ENCODE data around the gene OR2AJ1.

Gene OR2AJ1

GRCh38 chr1:247961791-247962190 is 37.1 kb downstream of the OR2AJ1 start:
- H3K27ac ChIP-seq (replicated peaks), result no peak overlapping the region
- no peaks in the 10 kb centered on the region for H3K27me3 ChIP-seq (ENCODE audit: insufficient read depth, poor library complexity, severe bottlenecking)
- H3K4me3 ChIP-seq (replicated peaks; ENCODE audit: insufficient read depth, low read length), result no peak overlapping the region
- DNase-seq (ENCODE audit: low read depth in 1 of 2, low spot score in 1 of 2), result no peak
- TF ChIP-seq POLR2AphosphoS5 (IDR thresholded peaks at IDR 0.05; ENCODE audit: low read depth) (no peak), SPI1 (IDR thresholded peaks at IDR 0.05; ENCODE audit: borderline replicate concordance, low read depth) (no peak), GABPA (IDR thresholded peaks at IDR 0.05; ENCODE audit: low read depth) (no peak)
- TF ChIP-seq, protein P1, sequence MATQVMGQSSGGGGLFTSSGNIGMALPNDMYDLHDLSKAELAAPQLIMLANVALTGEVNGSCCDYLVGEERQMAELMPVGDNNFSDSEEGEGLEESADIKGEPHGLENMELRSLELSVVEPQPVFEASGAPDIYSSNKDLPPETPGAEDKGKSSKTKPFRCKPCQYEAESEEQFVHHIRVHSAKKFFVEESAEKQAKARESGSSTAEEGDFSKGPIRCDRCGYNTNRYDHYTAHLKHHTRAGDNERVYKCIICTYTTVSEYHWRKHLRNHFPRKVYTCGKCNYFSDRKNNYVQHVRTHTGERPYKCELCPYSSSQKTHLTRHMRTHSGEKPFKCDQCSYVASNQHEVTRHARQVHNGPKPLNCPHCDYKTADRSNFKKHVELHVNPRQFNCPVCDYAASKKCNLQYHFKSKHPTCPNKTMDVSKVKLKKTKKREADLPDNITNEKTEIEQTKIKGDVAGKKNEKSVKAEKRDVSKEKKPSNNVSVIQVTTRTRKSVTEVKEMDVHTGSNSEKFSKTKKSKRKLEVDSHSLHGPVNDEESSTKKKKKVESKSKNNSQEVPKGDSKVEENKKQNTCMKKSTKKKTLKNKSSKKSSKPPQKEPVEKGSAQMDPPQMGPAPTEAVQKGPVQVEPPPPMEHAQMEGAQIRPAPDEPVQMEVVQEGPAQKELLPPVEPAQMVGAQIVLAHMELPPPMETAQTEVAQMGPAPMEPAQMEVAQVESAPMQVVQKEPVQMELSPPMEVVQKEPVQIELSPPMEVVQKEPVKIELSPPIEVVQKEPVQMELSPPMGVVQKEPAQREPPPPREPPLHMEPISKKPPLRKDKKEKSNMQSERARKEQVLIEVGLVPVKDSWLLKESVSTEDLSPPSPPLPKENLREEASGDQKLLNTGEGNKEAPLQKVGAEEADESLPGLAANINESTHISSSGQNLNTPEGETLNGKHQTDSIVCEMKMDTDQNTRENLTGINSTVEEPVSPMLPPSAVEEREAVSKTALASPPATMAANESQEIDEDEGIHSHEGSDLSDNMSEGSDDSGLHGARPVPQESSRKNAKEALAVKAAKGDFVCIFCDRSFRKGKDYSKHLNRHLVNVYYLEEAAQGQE (IDR thresholded peaks at IDR 0.05; ENCODE audit: insufficient replicate concordance, low read depth), result no peak

DNA sequence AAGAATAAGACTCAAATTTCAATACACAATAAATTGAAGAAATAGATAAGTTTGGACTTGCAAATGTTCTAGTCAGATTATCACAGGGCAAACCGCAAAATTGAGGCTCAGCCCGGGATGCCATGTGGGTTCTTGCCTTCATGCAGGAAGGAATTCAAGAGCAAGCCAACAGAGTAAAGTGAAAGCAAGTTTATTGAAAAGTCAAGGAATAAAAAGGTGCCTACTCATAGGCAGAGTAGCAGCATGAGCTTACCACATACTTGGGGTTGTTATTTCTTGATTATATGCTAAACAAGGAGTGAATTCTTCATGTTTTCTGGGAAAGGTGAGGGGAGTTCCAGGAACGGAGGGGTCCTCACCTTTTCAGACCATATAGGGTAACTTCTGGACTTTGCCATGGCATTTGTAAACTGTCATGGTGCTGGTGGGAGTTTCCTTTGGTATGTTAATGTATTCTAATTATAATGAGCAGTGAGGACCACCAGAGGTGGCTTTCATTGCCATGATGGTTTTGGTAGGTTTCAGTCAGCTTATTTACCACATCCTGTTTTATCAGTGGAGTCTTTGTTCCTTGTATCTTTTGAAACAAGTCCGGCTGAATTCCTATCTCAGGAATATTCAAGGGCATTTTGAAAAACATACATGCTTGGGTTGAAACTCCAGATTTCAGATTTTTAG is 38.4 kb downstream of the OR2AJ1 start:
- no peak overlapping the region for H3K27ac ChIP-seq (replicated peaks)
- no peaks in the 10 kb centered on the region for H3K27me3 ChIP-seq (ENCODE audit: insufficient read depth, poor library complexity, severe bottlenecking)
- H3K4me3 ChIP-seq (replicated peaks; ENCODE audit: insufficient read depth, low read length), result no peak overlapping the region
- no peak for DNase-seq (ENCODE audit: low read depth in 1 of 2, low spot score in 1 of 2)
- no peak for TF ChIP-seq CTCF (IDR thresholded peaks at IDR 0.05; ENCODE audit: insufficient read depth, low read length)
- no peak for TF ChIP-seq POLR2AphosphoS5 (IDR thresholded peaks at IDR 0.05; ENCODE audit: low read depth)
- no peak for TF ChIP-seq SPI1 (IDR thresholded peaks at IDR 0.05; ENCODE audit: borderline replicate concordance, low read depth)
- TF ChIP-seq GABPA (IDR thresholded peaks at IDR 0.05; ENCODE audit: low read depth), result no peak
- TF ChIP-seq, protein P1 (IDR thresholded peaks at IDR 0.05; ENCODE audit: insufficient replicate concordance, low read depth), result no peak

- TF ChIP-seq GABPA (IDR thresholded peaks at IDR 0.05; ENCODE audit: low read depth), result no peak
- no peak for TF ChIP-seq CTCF (IDR thresholded peaks at IDR 0.05; ENCODE audit: insufficient read depth, low read length)
- TF ChIP-seq SPI1 (IDR thresholded peaks at IDR 0.05; ENCODE audit: borderline replicate concordance, low read depth), result no peak
- TF ChIP-seq, protein P1 (IDR thresholded peaks at IDR 0.05; ENCODE audit: insufficient replicate concordance, low read depth), result no peak
- no peak for TF ChIP-seq POLR2AphosphoS5 (IDR thresholded peaks at IDR 0.05; ENCODE audit: low read depth)
- H3K27ac ChIP-seq (replicated peaks), result no peak within 1 kb of the TSS
- no peak for DNase-seq (ENCODE audit: low read depth in 1 of 2, low spot score in 1 of 2)
- no peak within 1 kb of the TSS for H3K4me3 ChIP-seq (replicated peaks; ENCODE audit: insufficient read depth, low read length)
- H3K27me3 ChIP-seq (ENCODE audit: insufficient read depth, poor library complexity, severe bottlenecking), result no peaks in the 10 kb centered on the region
Observed at GRCh38 chr1:247964933-247965332, 40.2 kb downstream of the OR2AJ1 start, which contains the start of gene OR2AK2. Gene OR2AK2, plus strand, starts transcription at chr1:247965233. Its CDS starts 144 bp downstream, at chr1:247965377.

Data from HL-60 (cell line).